K562 (cell line): ENCODE measurements around the gene SLC24A3. TPM values are rescaled to one million over a fixed set of nuclear protein-coding genes. Genes with fewer than 3 reads are reported as not detected.

ENCODE experiments used
- HMGN3 ChIP-seq: IDR thresholded peaks from 2 replicates; pipeline ENCODE4 v1.6.1; 2011; ENCODE audit warnings: borderline replicate concordance, low read depth, mild to moderate bottlenecking, mixed read lengths, low read length; ENCODE audit not compliant: insufficient read length; ENCODE audit errors: extremely low read depth
- MGA ChIP-seq: fragments of 450-650 bp; IDR thresholded peaks from 2 replicates; pipeline ENCODE4 v1.6.1; 2016; ENCODE audit warnings: mild to moderate bottlenecking, moderate library complexity
- NRF1 ChIP-seq, 2 experiments: fragments of 450-650 bp; IDR thresholded peaks in 1 of 2; conservative IDR thresholded peaks in 1 of 2; 2 replicates each; pipeline ENCODE4 v1.6.1; 2014; ENCODE audit warnings: mild to moderate bottlenecking in 2 of 2
- SMARCE1 ChIP-seq: fragments of 450-650 bp; IDR thresholded peaks from 2 replicates; pipeline ENCODE4 v1.7.1; 2016; ENCODE audit warnings: mild to moderate bottlenecking
- STAT5B ChIP-seq: fragments of 250-450 bp; sonication (Bioruptor Pico); IDR thresholded peaks from 2 replicates; pipeline ENCODE4 v1.8.0; 2021; ENCODE audit warnings: mild to moderate bottlenecking, inconsistent platforms
- polyA plus RNA-seq, 8 experiments: library from polyadenylated mRNA; depleted of rRNA in 4 of 8; stranded (reverse) in 5 of 8; unstranded in 3 of 8; fragments of >200 nt; fragmentation: Nextera tagmentation in 2 of 8; fragmentation: Illumina TruSeq in 1 of 8; extraction: Ambion mirVana in 2 of 8; extraction: Trizol in 1 of 8; gene quantifications; 2 replicates each; pipeline versions ENCODE4 v1.2.1 to v1.2.3, GENCODE V29; 2011 to 2014; ENCODE audit warnings: inconsistent platforms in 1 of 8, missing spikeins in 1 of 8
- total RNA-seq, 7 experiments: library from RNA; depleted of rRNA in 6 of 7; stranded (reverse); fragments of >200 nt in 6 of 7; fragmentation: Illumina TruSeq in 2 of 7; extraction: Trizol in 2 of 7; gene quantifications; 2 replicates each; pipeline versions ENCODE4 v1.2.1 to v1.2.3, GENCODE V29; 2011 to 2021; ENCODE audit warnings: low replicate concordance in 1 of 7

SLC24A3 gene
- total and polyA plus RNA-seq, 9 of the 15 experiments (the other 6 are each of a cell fraction or from before 2014, with no cell fraction given): not detected

GRCh38 chr20:19628570-19629134, 416.2 kb downstream of the SLC24A3 start (continued):
- no peak for TF ChIP-seq STAT5B (CRISPR knock-in tag)
- TF ChIP-seq HMGN3: no peak
- no peak for TF ChIP-seq SMARCE1
- no peak for TF ChIP-seq NRF1 (conservative IDR thresholded peaks at IDR 0.05 in 1 of 2, IDR thresholded peaks at IDR 0.05 in 1 of 2)
- TF ChIP-seq MGA: no peak
